CD4-positive, CD25-positive, alpha-beta regulatory T cell (primary cell): ENCODE measurements around the gene GSTA5. TPM values are rescaled to one million over a fixed set of nuclear protein-coding genes. Genes with fewer than 3 reads are reported as not detected.
A peak's percentile ranks its signal among the peaks of the same experiment; 100 is the strongest.
"Not testable (repeated sequence)": the region's sequence is repeated elsewhere in the genome, so short reads cannot be mapped to it uniquely, and the experiment has no call there.

ENCODE experiments used
- ATAC-seq, 2 donors: fragments of 150-1000 bp; cut with Tn5 transposase; one replicate each; pipeline ENCODE4 v1.10.0; 2021; ENCODE audit warnings: low read depth in 2 of 2, moderate number of reproducible peaks in 2 of 2, moderate library complexity in 1 of 2
- DNase-seq, 3 donors: peaks; one replicate each; pipeline versions ENCODE4 v3.0.0 to v3.0.0-alpha.2; 2012 to 2022; ENCODE audit warnings: mixed read lengths in 1 of 3
- H3K27ac ChIP-seq: one replicate; pipeline ENCODE4 v1.7.0; 2013; ENCODE audit warnings: mild to moderate bottlenecking, low read length; ENCODE audit not compliant: insufficient read depth, poor library complexity, severe bottlenecking
- H3K27me3 ChIP-seq: one replicate; pipeline ENCODE4 v1.7.0; 2013; ENCODE audit warnings: low read length; ENCODE audit not compliant: control insufficient read depth, insufficient read depth
- H3K36me3 ChIP-seq: one replicate; pipeline ENCODE4 v1.7.0; 2013; ENCODE audit warnings: mild to moderate bottlenecking, low read length, moderate library complexity; ENCODE audit not compliant: control insufficient read depth, insufficient read depth
- H3K4me1 ChIP-seq: 2 replicates; pipeline ENCODE4 v1.7.0; 2013; ENCODE audit warnings: mild to moderate bottlenecking, low read length; ENCODE audit not compliant: insufficient read depth, control insufficient read depth, poor library complexity, severe bottlenecking
- H3K4me3 ChIP-seq: one replicate; pipeline ENCODE4 v1.7.0; 2013; ENCODE audit warnings: low read depth, mild to moderate bottlenecking, low read length, moderate library complexity
- H3K9me3 ChIP-seq, 2 experiments: 1 replicate in 1 of 2; 2 replicates in 1 of 2; pipeline ENCODE4 v1.7.0; 2013; ENCODE audit warnings: low read length in 2 of 2, mild to moderate bottlenecking in 1 of 2, moderate library complexity in 1 of 2; ENCODE audit not compliant: control insufficient read depth in 2 of 2
- H3K27ac Mint-ChIP-seq, 3 donors: one replicate each; pipeline ENCODE4 v1.8.0; 2020 to 2022; ENCODE audit warnings: mild to moderate bottlenecking in 3 of 3, mixed read lengths in 3 of 3, moderate library complexity in 2 of 3
- H3K27me3 Mint-ChIP-seq: one replicate; pipeline ENCODE4 v1.8.0; 2022; ENCODE audit warnings: mild to moderate bottlenecking, mixed read lengths
- H3K36me3 Mint-ChIP-seq: one replicate; pipeline ENCODE4 v1.8.0; 2020; ENCODE audit warnings: mixed read lengths
- H3K4me1 Mint-ChIP-seq, 4 donors: one replicate each; pipeline ENCODE4 v1.8.0; 2020 to 2022; ENCODE audit warnings: mixed read lengths in 4 of 4, mild to moderate bottlenecking in 1 of 4
- H3K4me3 Mint-ChIP-seq, 4 donors: one replicate each; pipeline ENCODE4 v1.8.0; 2020 to 2022; ENCODE audit warnings: mild to moderate bottlenecking in 4 of 4, mixed read lengths in 4 of 4, moderate library complexity in 3 of 4
- H3K9me3 Mint-ChIP-seq, 7 donors: one replicate each; pipeline ENCODE4 v1.8.0; 2020 to 2022; ENCODE audit warnings: mixed read lengths in 7 of 7, mild to moderate bottlenecking in 3 of 7, moderate library complexity in 2 of 7
- polyA plus RNA-seq, 4 donors: library from polyadenylated mRNA; unstranded; fragments of 300-500 nt; fragmentation: Illumina TruSeq; gene quantifications; one replicate each; pipeline ENCODE4 v1.2.3, GENCODE V29; 2021
- total RNA-seq: library from RNA; stranded (reverse); gene quantifications from one replicate; pipeline ENCODE4 v1.2.3, GENCODE V29; 2022

The GSTA5 gene
- total and polyA plus RNA-seq, 5 donors from 2014 or later: not detected

GRCh38 chr6:52801188-52801841 is 39.3 kb downstream of the GSTA5 start:
- Mint-ChIP-seq H3K9me3 (peaks cover 0 to 4% (median 0%) of the 10 kb centered on the region in 7 donors), H3K4me1 (no peaks in the 10 kb centered on the region), H3K27ac (no peak overlapping the region), H3K36me3 (no peaks in the 10 kb centered on the region), H3K27me3 (peaks cover 18% of the 10 kb centered on the region), H3K4me3 (no peak overlapping the region)
- Histone ChIP-seq H3K4me1 (no peaks in the 10 kb centered on the region), H3K27ac (no peak overlapping the region), H3K27me3 (no peaks in the 10 kb centered on the region), H3K4me3 (no peak overlapping the region), H3K36me3 (no peaks in the 10 kb centered on the region), H3K9me3 (no peaks in the 10 kb centered on the region)
- no peak for ATAC-seq
- no peak for DNase-seq

- H3K27me3 Mint-ChIP-seq, H3K4me1 Mint-ChIP-seq, H3K27ac Mint-ChIP-seq, H3K36me3 Mint-ChIP-seq, DNase-seq, H3K27me3 ChIP-seq, H3K4me3 ChIP-seq, ATAC-seq, H3K9me3 ChIP-seq, H3K4me1 ChIP-seq, H3K27ac ChIP-seq, H3K9me3 Mint-ChIP-seq, H3K4me3 Mint-ChIP-seq, H3K36me3 ChIP-seq: not testable (repeated sequence)
Measured at GRCh38 chr6:52799272-52799671, 41.3 kb downstream of the GSTA5 start.

GRCh38 chr6:52794366-52794765 is 46.2 kb downstream of the GSTA5 start:
- H3K27ac ChIP-seq, H3K4me3 ChIP-seq, DNase-seq, H3K9me3 Mint-ChIP-seq, H3K4me3 Mint-ChIP-seq, H3K36me3 ChIP-seq, H3K4me1 Mint-ChIP-seq, H3K9me3 ChIP-seq, H3K27me3 Mint-ChIP-seq, ATAC-seq, H3K27me3 ChIP-seq, H3K4me1 ChIP-seq, H3K36me3 Mint-ChIP-seq: not testable (repeated sequence)
- H3K27ac Mint-ChIP-seq: peak overlapping the region in 1 of 3 donors; percentile 35

GRCh38 chr6:52790861-52791260 is 49.8 kb downstream of the GSTA5 start:
- H3K9me3 ChIP-seq: no peaks in the 10 kb centered on the region
- Mint-ChIP-seq H3K9me3 (peaks cover 0 to 2% (median 0%) of the 10 kb centered on the region in 7 donors), H3K27ac (peak overlapping the region in 1 of 3 donors; percentile 43), H3K36me3 (no peaks in the 10 kb centered on the region), H3K4me1 (no peaks in the 10 kb centered on the region), H3K27me3 (peaks cover 10% of the 10 kb centered on the region), H3K4me3 (no peak overlapping the region)
- DNase-seq: no peak
- no peak for ATAC-seq
- no peak overlapping the region for H3K27ac ChIP-seq
- H3K4me1 ChIP-seq: no peaks in the 10 kb centered on the region
- H3K27me3 ChIP-seq: no peaks in the 10 kb centered on the region
- no peaks in the 10 kb centered on the region for H3K36me3 ChIP-seq
- no peak overlapping the region for H3K4me3 ChIP-seq

- not testable (repeated sequence) for H3K27ac Mint-ChIP-seq, H3K4me3 ChIP-seq, ATAC-seq, H3K9me3 Mint-ChIP-seq, DNase-seq, H3K4me1 Mint-ChIP-seq, H3K36me3 ChIP-seq, H3K36me3 Mint-ChIP-seq, H3K4me1 ChIP-seq, H3K9me3 ChIP-seq, H3K4me3 Mint-ChIP-seq, H3K27me3 Mint-ChIP-seq, H3K27ac ChIP-seq, H3K27me3 ChIP-seq
Measured at GRCh38 chr6:52789658-52790057, 51.0 kb downstream of the GSTA5 start.

- Mint-ChIP-seq H3K4me3 (no peak overlapping the region), H3K27me3 (peaks cover 10% of the 10 kb centered on the region), H3K36me3 (no peaks in the 10 kb centered on the region), H3K27ac (no peak overlapping the region), H3K4me1 (no peaks in the 10 kb centered on the region), H3K9me3 (peaks cover 0 to 2% (median 0%) of the 10 kb centered on the region in 7 donors)
- ATAC-seq (no peak), DNase-seq (peak in 1 of 3 donors; percentile 43)
- Histone ChIP-seq H3K27ac (no peak overlapping the region), H3K4me3 (no peak overlapping the region), H3K27me3 (no peaks in the 10 kb centered on the region), H3K36me3 (no peaks in the 10 kb centered on the region), H3K4me1 (no peaks in the 10 kb centered on the region), H3K9me3 (no peaks in the 10 kb centered on the region)
Measured at GRCh38 chr6:52788478-52788877, 52.1 kb downstream of the GSTA5 start.

- H3K27ac ChIP-seq: no peak overlapping the region
- H3K27ac Mint-ChIP-seq: no peak overlapping the region
- H3K4me3 ChIP-seq: no peak overlapping the region
- no peaks in the 10 kb centered on the region for H3K9me3 ChIP-seq
- ATAC-seq: no peak
- no peaks in the 10 kb centered on the region for H3K27me3 ChIP-seq
- H3K4me1 Mint-ChIP-seq: no peaks in the 10 kb centered on the region
- no peak for DNase-seq
- H3K36me3 Mint-ChIP-seq: no peaks in the 10 kb centered on the region
- H3K4me1 ChIP-seq: no peaks in the 10 kb centered on the region
- H3K9me3 Mint-ChIP-seq: no peaks in the 10 kb centered on the region
- H3K36me3 ChIP-seq: no peaks in the 10 kb centered on the region
- peaks cover 10% of the 10 kb centered on the region for H3K27me3 Mint-ChIP-seq
- H3K4me3 Mint-ChIP-seq: no peak overlapping the region
Measured at GRCh38 chr6:52787917-52788316, 52.7 kb downstream of the GSTA5 start.

- DNase-seq: no peak
- Mint-ChIP-seq H3K4me3 (no peak overlapping the region), H3K36me3 (no peaks in the 10 kb centered on the region), H3K4me1 (no peaks in the 10 kb centered on the region), H3K27ac (no peak overlapping the region), H3K9me3 (peaks cover 0 to 2% (median 0%) of the 10 kb centered on the region in 7 donors), H3K27me3 (peaks cover 10% of the 10 kb centered on the region)
- ATAC-seq: no peak
- Histone ChIP-seq H3K9me3 (no peaks in the 10 kb centered on the region), H3K36me3 (no peaks in the 10 kb centered on the region), H3K4me1 (no peaks in the 10 kb centered on the region), H3K27me3 (no peaks in the 10 kb centered on the region), H3K4me3 (no peak overlapping the region), H3K27ac (no peak overlapping the region)
Measured at GRCh38 chr6:52786249-52786956, 54.2 kb downstream of the GSTA5 start.
